IMR-90 (cell line): Measurements from ENCODE around the gene MAU2. TPM values are rescaled to one million over a fixed set of nuclear protein-coding genes. Genes with fewer than 3 reads are reported as not detected.

Experiments used
- ATAC-seq: fragments of 200-7000 bp; cut with Tn5 transposase; 2 replicates; pipeline ENCODE4 v1.9.1; 2020; ENCODE audit warnings: low read depth, mild to moderate bottlenecking, moderate library complexity
- BruUV-seq: library from RNA; stranded (reverse); fragments of 400-500 nt; replicated peaks from 2 replicates; lab custom pipeline; 2021; lab: Mats Ljungman, UMichigan
- CTCF ChIA-PET: fragments of 300-600 bp; formaldehyde crosslinking; extraction: SDS; loops from one replicate; lab custom pipeline; 2021; ENCODE audit warnings: antibody characterized with exemption; lab: Yijun Ruan, JAX
- POLR2A ChIA-PET: fragments of 300-600 bp; sonication (Branson Sonifier 250); formaldehyde crosslinking; loops from one replicate; lab custom pipeline; 2022; ENCODE audit warnings: antibody characterized with exemption; ENCODE audit not compliant: unreplicated experiment; lab: Charles Lee
- DNase-seq: peaks from one replicate; pipeline ENCODE4 v3.0.0; 2013
- H2AFZ ChIP-seq: replicated peaks from 2 replicates; pipeline ENCODE3; 2013; ENCODE audit warnings: low read length, mild to moderate bottlenecking; ENCODE audit not compliant: poor library complexity
- H2AK5ac ChIP-seq: 2 replicates; pipeline ENCODE4 v1.6.1; 2013; ENCODE audit warnings: low read depth, low read length, inconsistent platforms
- H2AK9ac ChIP-seq: replicated peaks from 2 replicates; pipeline ENCODE3; 2013; ENCODE audit warnings: mild to moderate bottlenecking, low read depth, low read length, moderate library complexity; ENCODE audit not compliant: poor library complexity
- H2BK120ac ChIP-seq: 2 replicates; pipeline ENCODE4 v1.6.1; 2013; ENCODE audit warnings: low read depth, low read length, inconsistent platforms
- H2BK15ac ChIP-seq: 3 replicates; pipeline ENCODE4 v1.6.1; 2013; ENCODE audit warnings: low read depth, low read length, inconsistent platforms
- H2BK20ac ChIP-seq: 2 replicates; pipeline ENCODE4 v1.6.1; 2013; ENCODE audit warnings: low read depth, mild to moderate bottlenecking, inconsistent platforms, low read length, moderate library complexity
- H2BK5ac ChIP-seq: 2 replicates; pipeline ENCODE4 v1.6.1; 2013; ENCODE audit warnings: mild to moderate bottlenecking, low read depth, low read length, inconsistent platforms; ENCODE audit not compliant: poor library complexity, severe bottlenecking
- H3K14ac ChIP-seq: replicated peaks from 2 replicates; pipeline ENCODE4 v1.6.1; 2013; ENCODE audit warnings: low read depth, low read length, inconsistent platforms
- H3K18ac ChIP-seq: 2 replicates; pipeline ENCODE4 v1.6.1; 2013; ENCODE audit warnings: low read depth, low read length, control low read depth
- H3K23ac ChIP-seq: 2 replicates; pipeline ENCODE4 v1.6.1; 2013; ENCODE audit warnings: low read depth, low read length, inconsistent platforms
- H3K27ac ChIP-seq: 2 replicates; pipeline ENCODE4 v1.5.1; 2013; ENCODE audit warnings: mild to moderate bottlenecking, control low read depth, low read length; ENCODE audit not compliant: insufficient read depth
- H3K27me3 ChIP-seq: 2 replicates; pipeline ENCODE4 v1.6.1; 2013; ENCODE audit warnings: low read length; ENCODE audit not compliant: control insufficient read depth, insufficient read depth
- H3K36me3 ChIP-seq: 2 replicates; pipeline ENCODE4 v1.6.1; 2013; ENCODE audit warnings: low read length, mixed read lengths; ENCODE audit not compliant: control insufficient read depth, insufficient read depth
- H3K4ac ChIP-seq: 2 replicates; pipeline ENCODE4 v1.6.1; 2013; ENCODE audit warnings: low read depth, low read length, inconsistent platforms
- H3K4me1 ChIP-seq: 2 replicates; pipeline ENCODE4 v1.6.1; 2013; ENCODE audit warnings: low read length, mixed read lengths; ENCODE audit not compliant: control insufficient read depth, insufficient read depth
- H3K4me2 ChIP-seq: 2 replicates; pipeline ENCODE4 v1.6.1; 2013; ENCODE audit warnings: low read depth, mild to moderate bottlenecking, control low read depth, low read length, moderate library complexity
- H3K4me3 ChIP-seq: 2 replicates; pipeline ENCODE4 v1.5.1; 2013; ENCODE audit warnings: low read depth, mild to moderate bottlenecking, control low read depth, low read length, moderate library complexity; ENCODE audit not compliant: insufficient read depth
- H3K56ac ChIP-seq: 2 replicates; pipeline ENCODE4 v1.6.1; 2013; ENCODE audit warnings: low read length, inconsistent platforms; ENCODE audit not compliant: insufficient read depth; ENCODE audit errors: extremely low read depth
- H3K79me1 ChIP-seq, 2 experiments: 2 replicates each; pipeline ENCODE4 v1.6.1; 2013; ENCODE audit warnings: low read length in 2 of 2, inconsistent platforms in 1 of 2, low read depth in 1 of 2
- H3K9ac ChIP-seq: 2 replicates; pipeline ENCODE4 v1.6.1; 2013; ENCODE audit warnings: low read depth, low read length, control low read depth
- H3K9me1 ChIP-seq: 2 replicates; pipeline ENCODE4 v1.6.1; 2013; ENCODE audit warnings: low read length, inconsistent platforms; ENCODE audit not compliant: insufficient read depth
- H3K9me3 ChIP-seq: 2 replicates; pipeline ENCODE4 v1.6.1; 2013; ENCODE audit warnings: low read length; ENCODE audit not compliant: control insufficient read depth, insufficient read depth
- H4K20me1 ChIP-seq: 2 replicates; pipeline ENCODE4 v1.6.1; 2013; ENCODE audit warnings: low read length, inconsistent platforms; ENCODE audit not compliant: insufficient read depth
- H4K5ac ChIP-seq: 2 replicates; pipeline ENCODE4 v1.6.1; 2013; ENCODE audit warnings: mild to moderate bottlenecking, low read depth, low read length, control low read depth
- H4K8ac ChIP-seq, 2 experiments: 2 replicates each; pipeline ENCODE4 v1.6.1; 2013; ENCODE audit warnings: low read depth in 2 of 2, low read length in 2 of 2, control low read depth in 1 of 2, inconsistent platforms in 1 of 2
- H4K91ac ChIP-seq: 2 replicates; pipeline ENCODE4 v1.6.1; 2013; ENCODE audit warnings: low read depth, low read length, inconsistent platforms; ENCODE audit not compliant: insufficient read depth
- BHLHE40 ChIP-seq: fragments of 150-350 bp; IDR thresholded peaks from 2 replicates; pipeline ENCODE4 v1.6.1; 2016; ENCODE audit warnings: mild to moderate bottlenecking, low read depth, low read length
- CEBPB ChIP-seq: IDR thresholded peaks from 2 replicates; pipeline ENCODE4 v1.6.1; 2012; ENCODE audit warnings: low read depth, low read length, improper control_type of control experiment
- CHD1 ChIP-seq: IDR thresholded peaks from 2 replicates; pipeline ENCODE4 v1.6.1; 2012; ENCODE audit warnings: low read depth, low read length, improper control_type of control experiment
- ELK1 ChIP-seq: fragments of 150-350 bp; IDR thresholded peaks from 2 replicates; pipeline ENCODE4 v1.6.1; 2016; ENCODE audit warnings: low read depth, mild to moderate bottlenecking, low read length, moderate library complexity, borderline replicate concordance
- FOS ChIP-seq: fragments of 150-350 bp; IDR thresholded peaks from 2 replicates; pipeline ENCODE4 v1.6.1; 2016; ENCODE audit warnings: low read depth, low read length
- MAFK ChIP-seq: IDR thresholded peaks from 2 replicates; pipeline ENCODE4 v1.6.1; 2012; ENCODE audit warnings: low read depth, low read length, improper control_type of control experiment
- MAZ ChIP-seq: IDR thresholded peaks from 2 replicates; pipeline ENCODE4 v1.6.1; 2012; ENCODE audit warnings: low read depth, mild to moderate bottlenecking, low read length, improper control_type of control experiment, moderate library complexity, borderline replicate concordance
- MXI1 ChIP-seq: IDR thresholded peaks from 2 replicates; pipeline ENCODE4 v1.6.1; 2012; ENCODE audit warnings: low read depth, mild to moderate bottlenecking, low read length, moderate library complexity, borderline replicate concordance
- NFE2L2 ChIP-seq: fragments of 150-350 bp; IDR thresholded peaks from 2 replicates; pipeline ENCODE4 v1.6.1; 2016; ENCODE audit warnings: low read depth, mild to moderate bottlenecking, low read length
- POLR2A ChIP-seq: IDR thresholded peaks from 2 replicates; pipeline ENCODE4 v1.6.1; 2012; ENCODE audit warnings: mild to moderate bottlenecking, low read depth, low read length
- RAD21 ChIP-seq: IDR thresholded peaks from 2 replicates; pipeline ENCODE4 v1.6.1; 2012; ENCODE audit warnings: low read length, improper control_type of control experiment
- RCOR1 ChIP-seq: IDR thresholded peaks from 2 replicates; pipeline ENCODE4 v1.6.1; 2012; ENCODE audit warnings: mild to moderate bottlenecking, low read length, improper control_type of control experiment; ENCODE audit not compliant: insufficient replicate concordance
- RFX5 ChIP-seq: IDR thresholded peaks from 2 replicates; pipeline ENCODE4 v1.8.0; 2012; ENCODE audit warnings: low read depth, mild to moderate bottlenecking, low read length, moderate library complexity
- SMC3 ChIP-seq: fragments of 150-350 bp; IDR thresholded peaks from 2 replicates; pipeline ENCODE4 v1.6.1; 2016; ENCODE audit warnings: low read depth, mild to moderate bottlenecking, antibody characterized with exemption, low read length, moderate library complexity
- USF2 ChIP-seq: fragments of 150-350 bp; IDR thresholded peaks from 2 replicates; pipeline ENCODE4 v1.6.1; 2017; ENCODE audit warnings: mild to moderate bottlenecking, antibody characterized with exemption, low read length, low read depth
- WGBS, 2 experiments: methylation state at CpG; one replicate each; pipeline versions ENCODE4 v1.1.5 to v1.1.7; 2013; ENCODE audit warnings: missing lambda C conversion rate in 2 of 2; ENCODE audit not compliant: insufficient read length in 1 of 2; ENCODE audit errors: extremely low coverage in 2 of 2; 5-methylcytosine and 5-hydroxymethylcytosine counted together
- dilution Hi-C: fragments of 300-500 bp; cut with HindIII; formaldehyde crosslinking; loops from one replicate; pipeline ENCODE4 v1.14.3; 2018; ENCODE audit warnings: low sequenced_read_pairs; ENCODE audit not compliant: unreplicated experiment
- in situ Hi-C: fragments of 300-500 bp; cut with MboI; formaldehyde crosslinking; loops from 3 replicates; pipeline ENCODE4 v1.14.3; 2019; ENCODE audit warnings: low sequenced_read_pairs, inconsistent platforms, mixed read lengths
- intact Hi-C: fragments of 100-400 bp; cut with micrococcal nuclease; formaldehyde crosslinking; loops from 2 replicates; pipeline ENCODE4 v1.10.0; 2022
- polyA plus RNA-seq, 3 experiments: library from polyadenylated mRNA; depleted of rRNA; stranded (reverse); fragments of >200 nt; gene quantifications; 2 replicates each; pipeline ENCODE4 v1.2.3, GENCODE V29; 2012; ENCODE audit warnings: low replicate concordance in 1 of 3
- total RNA-seq: library from RNA; depleted of rRNA; stranded (reverse); fragments of >200 nt; gene quantifications from 2 replicates; pipeline ENCODE4 v1.2.3, GENCODE V29; 2012
- TF ChIP-seq, protein P1 (sequence below): conservative IDR thresholded peaks from 2 replicates; pipeline ENCODE4 v1.5.1; 2012; ENCODE audit warnings: mild to moderate bottlenecking, low read depth, low read length, improper control_type of control experiment

MAU2 gene
- total and polyA plus RNA-seq, 2 of the 4 experiments (the other 2 are of a cell fraction) = 24.6 to 31.1 TPM

- intact Hi-C loops (no loop called here), dilution Hi-C loops (no loop called here), in situ Hi-C loops (no loop called here)
- Histone ChIP-seq H2BK5ac (no peak overlapping the region), H2BK20ac (no peak overlapping the region), H3K9ac (no peak overlapping the region), H2AK9ac (no peak overlapping the region), H3K56ac (no peak overlapping the region), H4K20me1 (peaks cover 2% of the 10 kb centered on the region; the same call in 1 of the 2 replicates), H3K36me3 (peaks cover 71% of the 10 kb centered on the region), H3K4me3 (no peak overlapping the region), H3K4me1 (no peaks in the 10 kb centered on the region), H3K79me1 (peaks cover 7 to 17% of the 10 kb centered on the region in 2 experiments; a peak in 2 of 4 replicates), H4K8ac (no peak overlapping the region), H4K91ac (no peak overlapping the region), H3K27me3 (no peaks in the 10 kb centered on the region), H3K4ac (no peak overlapping the region), H3K9me1 (0 out of 2 replicates have a peak, but pooled peaks cover 3% of the 10 kb centered on the region), H3K9me3 (no peaks in the 10 kb centered on the region), H2BK120ac (no peak overlapping the region), H3K4me2 (no peak overlapping the region), H2AFZ (no peak overlapping the region), H3K14ac (no peak overlapping the region), H3K23ac (no peak overlapping the region), H2AK5ac (no peak overlapping the region), H3K18ac (no peak overlapping the region), H2BK15ac (no peak overlapping the region), H3K27ac (no peak overlapping the region), H4K5ac (no peak overlapping the region)
- DNase-seq = no peak
- WGBS, 2 experiments = 100% methylated on average over 7 of the region's 9 CpGs; no CpG with 5 or more reads in 1 of the 2 experiments
- no TSS peak for BruUV-seq
- CTCF ChIA-PET = no interaction called here
- ATAC-seq = no peak
- TF ChIP-seq NFE2L2 = no peak
- TF ChIP-seq RFX5 = no peak
- no peak for TF ChIP-seq FOS
- no peak for TF ChIP-seq SMC3
- no peak for TF ChIP-seq RAD21
- no peak for TF ChIP-seq RCOR1
- TF ChIP-seq CEBPB = no peak
- TF ChIP-seq, protein P1, sequence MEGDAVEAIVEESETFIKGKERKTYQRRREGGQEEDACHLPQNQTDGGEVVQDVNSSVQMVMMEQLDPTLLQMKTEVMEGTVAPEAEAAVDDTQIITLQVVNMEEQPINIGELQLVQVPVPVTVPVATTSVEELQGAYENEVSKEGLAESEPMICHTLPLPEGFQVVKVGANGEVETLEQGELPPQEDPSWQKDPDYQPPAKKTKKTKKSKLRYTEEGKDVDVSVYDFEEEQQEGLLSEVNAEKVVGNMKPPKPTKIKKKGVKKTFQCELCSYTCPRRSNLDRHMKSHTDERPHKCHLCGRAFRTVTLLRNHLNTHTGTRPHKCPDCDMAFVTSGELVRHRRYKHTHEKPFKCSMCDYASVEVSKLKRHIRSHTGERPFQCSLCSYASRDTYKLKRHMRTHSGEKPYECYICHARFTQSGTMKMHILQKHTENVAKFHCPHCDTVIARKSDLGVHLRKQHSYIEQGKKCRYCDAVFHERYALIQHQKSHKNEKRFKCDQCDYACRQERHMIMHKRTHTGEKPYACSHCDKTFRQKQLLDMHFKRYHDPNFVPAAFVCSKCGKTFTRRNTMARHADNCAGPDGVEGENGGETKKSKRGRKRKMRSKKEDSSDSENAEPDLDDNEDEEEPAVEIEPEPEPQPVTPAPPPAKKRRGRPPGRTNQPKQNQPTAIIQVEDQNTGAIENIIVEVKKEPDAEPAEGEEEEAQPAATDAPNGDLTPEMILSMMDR = no peak
- no peak for TF ChIP-seq BHLHE40
- TF ChIP-seq USF2 = no peak
- TF ChIP-seq ELK1 = no peak
- TF ChIP-seq POLR2A = no peak
- TF ChIP-seq MAZ = no peak
- TF ChIP-seq MXI1 = no peak
- TF ChIP-seq CHD1 = no peak
- no peak for TF ChIP-seq MAFK
- POLR2A ChIA-PET = no interaction called here
Measured at GRCh38 chr19:19306191-19306590, 14.4 kb upstream of the MAU2 start.
